Activated T-helper 17 cell treated with anti-CD3 and anti-CD28 coated beads, Interleukin-2, amount 50 U/mL, for 72 hours (primary cell): Measurements from ENCODE around the gene AVL9. TPM values are rescaled to one million over a fixed set of nuclear protein-coding genes. Genes with fewer than 3 reads are reported as not detected.
A peak's percentile ranks its signal among the peaks of the same experiment; 100 is the strongest.
"Not testable (repeated sequence)": the region's sequence is repeated elsewhere in the genome, so short reads cannot be mapped to it uniquely, and the experiment has no call there.

ENCODE experiments used
- ATAC-seq: fragments of 150-1000 bp; cut with Tn5 transposase; replicated peaks from 2 replicates; pipeline ENCODE4 v1.10.0; 2021; ENCODE audit warnings: mild to moderate bottlenecking, moderate library complexity
- H3K27ac Mint-ChIP-seq: one replicate; pipeline ENCODE4 v1.8.0; 2022; ENCODE audit warnings: mixed read lengths
- H3K27me3 Mint-ChIP-seq: one replicate; pipeline ENCODE4 v1.8.0; 2022; ENCODE audit warnings: mixed read lengths
- H3K36me3 Mint-ChIP-seq: one replicate; pipeline ENCODE4 v1.8.0; 2022; ENCODE audit warnings: low read depth, mild to moderate bottlenecking, mixed read lengths
- H3K4me1 Mint-ChIP-seq: one replicate; pipeline ENCODE4 v1.8.0; 2022; ENCODE audit warnings: mixed read lengths
- H3K4me3 Mint-ChIP-seq: one replicate; pipeline ENCODE4 v1.8.0; 2022; ENCODE audit warnings: mild to moderate bottlenecking, mixed read lengths
- H3K9me3 Mint-ChIP-seq: one replicate; pipeline ENCODE4 v1.8.0; 2022; ENCODE audit warnings: mixed read lengths
- total RNA-seq, 2 donors: library from RNA; stranded (reverse); gene quantifications; one replicate each; pipeline ENCODE4 v1.2.3, GENCODE V29; 2022

AVL9 gene
- total RNA-seq, 2 donors from 2014 or later = 46.1 to 48.1 TPM

- Mint-ChIP-seq H3K27ac (no peak overlapping the region), H3K9me3 (no peaks in the 10 kb centered on the region), H3K4me3 (no peak overlapping the region), H3K36me3 (no peaks in the 10 kb centered on the region), H3K4me1 (no peaks in the 10 kb centered on the region), H3K27me3 (no peaks in the 10 kb centered on the region)
- ATAC-seq = no peak
Observed at GRCh38 chr7:32477649-32477980, 17.7 kb upstream of the AVL9 start.

DNA sequence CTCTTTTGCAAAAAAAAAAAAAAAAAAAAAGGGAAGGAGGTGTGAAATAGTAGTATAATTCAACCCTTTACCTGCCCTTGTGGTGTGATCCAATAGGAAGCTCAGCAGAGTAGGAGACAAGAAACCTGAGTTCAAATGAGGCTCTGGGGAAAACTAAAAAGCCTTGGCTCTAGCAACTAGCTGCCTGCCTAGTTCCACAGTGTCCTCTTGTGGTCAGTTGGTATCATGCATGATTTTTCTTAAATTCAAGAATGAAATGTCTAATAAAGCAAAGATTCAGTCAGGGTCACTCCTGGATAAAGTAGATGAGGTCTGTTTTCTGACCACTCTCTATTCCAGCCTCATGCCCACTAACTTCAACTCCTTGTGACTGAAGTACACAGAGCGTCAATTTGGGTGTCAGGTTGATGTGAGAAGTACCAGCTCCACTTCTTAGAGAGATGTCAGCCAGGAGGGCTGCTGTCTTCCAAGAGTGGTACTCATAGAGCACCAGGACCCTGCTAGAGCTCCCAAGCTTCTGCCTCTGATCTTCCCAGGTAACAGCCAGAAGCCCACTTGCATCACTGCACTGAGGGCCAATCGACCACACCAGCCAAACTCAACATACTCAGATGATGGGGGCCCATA, 15.6 kb upstream of the AVL9 start:
- Mint-ChIP-seq H3K27ac (no peak overlapping the region), H3K4me1 (no peaks in the 10 kb centered on the region), H3K4me3 (no peak overlapping the region), H3K36me3 (no peaks in the 10 kb centered on the region), H3K9me3 (no peaks in the 10 kb centered on the region), H3K27me3 (no peaks in the 10 kb centered on the region)
- no peak for ATAC-seq

DNA sequence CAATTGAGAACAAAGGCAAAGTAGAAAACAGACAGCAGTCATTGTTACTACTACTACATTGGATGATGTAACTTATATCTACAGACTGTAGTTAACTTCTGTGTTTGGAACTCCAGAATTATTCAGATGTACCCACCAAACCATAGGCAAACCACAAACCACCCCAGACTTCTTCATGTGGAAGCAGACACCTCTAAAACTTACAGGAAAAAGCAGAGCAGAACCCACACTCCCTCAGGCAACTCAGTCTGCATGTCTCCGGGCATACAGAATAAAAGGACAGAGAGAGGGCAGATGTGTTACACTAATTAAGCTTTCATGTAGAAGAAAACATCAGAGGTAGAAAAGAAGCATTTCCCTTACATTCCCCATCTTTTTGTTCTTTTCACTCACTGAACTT, 14.1 kb upstream of the AVL9 start:
- Mint-ChIP-seq H3K36me3 (peaks cover 14% of the 10 kb centered on the region), H3K4me3 (no peak overlapping the region), H3K9me3 (no peaks in the 10 kb centered on the region), H3K4me1 (no peaks in the 10 kb centered on the region), H3K27me3 (no peaks in the 10 kb centered on the region), H3K27ac (no peak overlapping the region)
- no peak for ATAC-seq

DNA sequence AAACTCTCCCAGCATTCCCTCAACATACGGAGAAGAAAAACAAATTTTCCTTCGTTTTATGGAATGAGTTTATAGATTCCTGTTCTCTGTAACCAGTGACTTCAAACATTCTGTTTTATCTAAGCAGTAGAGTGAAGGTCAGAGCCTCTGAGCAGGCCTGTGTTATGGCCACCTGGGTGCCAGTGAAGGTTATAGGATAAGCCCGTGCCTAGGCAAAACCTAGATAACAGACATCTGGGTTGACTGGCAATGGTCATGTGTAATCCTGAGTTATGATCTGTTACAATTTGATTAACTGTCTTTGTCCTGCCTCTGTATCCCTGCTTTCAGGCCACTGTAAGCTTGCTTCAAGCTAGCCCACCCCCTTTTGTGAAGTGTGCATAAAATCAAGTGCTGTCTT, 13.4 kb upstream of the AVL9 start:
- Mint-ChIP-seq H3K27ac (no peak overlapping the region), H3K36me3 (peaks cover 21% of the 10 kb centered on the region), H3K27me3 (no peaks in the 10 kb centered on the region), H3K4me1 (no peaks in the 10 kb centered on the region), H3K4me3 (no peak overlapping the region), H3K9me3 (no peaks in the 10 kb centered on the region)
- no peak for ATAC-seq

GRCh38 chr7:32489788-32490126, 5.5 kb upstream of the AVL9 start:
- no peaks in the 10 kb centered on the region for H3K4me1 Mint-ChIP-seq
- H3K36me3 Mint-ChIP-seq = peaks cover 41% of the 10 kb centered on the region
- peak overlapping the region; percentile 83 for H3K4me3 Mint-ChIP-seq
- no peaks in the 10 kb centered on the region for H3K27me3 Mint-ChIP-seq
- H3K9me3 Mint-ChIP-seq = no peaks in the 10 kb centered on the region
- ATAC-seq = peak; percentile 36
- H3K27ac Mint-ChIP-seq = peak overlapping the region; percentile 86

DNA sequence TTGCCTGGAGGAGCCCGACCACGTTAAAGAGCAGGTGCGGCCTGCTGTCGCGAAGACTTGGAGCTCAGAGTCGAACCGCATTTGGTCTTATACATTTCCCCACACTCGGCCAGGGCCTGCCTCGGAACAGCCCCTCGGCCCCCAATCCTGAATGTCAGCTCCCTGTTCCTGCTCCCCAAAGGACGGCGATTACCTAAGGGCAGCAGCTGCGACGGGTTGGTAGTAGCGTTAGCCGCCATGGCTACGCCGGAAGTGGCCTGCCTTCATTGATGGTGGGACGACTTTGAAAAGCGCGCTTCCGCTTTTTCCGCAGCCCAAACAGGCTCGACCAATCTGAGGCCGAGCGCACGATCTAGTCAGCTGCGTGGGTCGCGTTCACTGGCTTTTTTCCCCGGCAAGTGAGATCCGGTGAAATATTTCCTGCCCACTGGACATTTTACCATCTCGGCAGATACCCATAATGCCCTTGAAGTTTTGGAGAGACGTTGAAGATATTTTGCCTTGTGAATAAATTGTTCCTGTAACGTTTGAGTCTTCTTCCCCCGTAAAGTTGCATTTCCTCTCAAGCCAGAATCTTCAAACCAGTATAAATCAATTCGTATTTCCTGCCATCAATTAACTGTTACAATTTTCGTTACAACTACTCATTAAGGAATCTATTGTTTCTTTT, 5.0 kb upstream of the AVL9 start, which contains the start of gene LSM5:
LSM5 (minus strand) TSS at position 254 of the 670 bp plus-strand sequence; CDS start at position 239, 15 bp downstream.
- Mint-ChIP-seq H3K4me3 (peak within 1 kb of the TSS; percentile 83), H3K36me3 (peaks cover 37% of the 10 kb centered on the region), H3K9me3 (no peaks in the 10 kb centered on the region), H3K27me3 (no peaks in the 10 kb centered on the region), H3K4me1 (no peaks in the 10 kb centered on the region), H3K27ac (peak within 1 kb of the TSS; percentile 86)
- peak; percentile 84 for ATAC-seq

DNA sequence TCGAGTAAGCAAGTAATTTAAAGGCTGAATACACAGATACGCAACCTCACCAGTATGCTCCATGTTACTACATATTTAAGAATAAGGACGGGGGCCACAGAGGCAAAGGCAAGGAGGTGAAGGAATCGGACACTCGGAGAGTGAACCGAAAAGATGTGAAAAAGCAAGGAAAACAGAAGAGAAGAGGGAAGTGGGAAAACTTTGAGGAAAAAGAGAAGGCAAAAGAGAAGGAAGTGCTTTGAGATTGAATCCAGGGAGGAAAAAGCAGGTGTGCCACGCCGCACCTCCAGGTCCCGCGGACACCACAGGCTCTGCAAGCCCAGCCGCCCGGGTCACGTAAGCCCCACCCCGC, 367 bp upstream of the AVL9 start:
- Mint-ChIP-seq H3K4me3 (peak overlapping the region; percentile 91), H3K4me1 (peaks cover 3% of the 10 kb centered on the region), H3K9me3 (no peaks in the 10 kb centered on the region), H3K27ac (peak overlapping the region; percentile 91), H3K27me3 (no peaks in the 10 kb centered on the region), H3K36me3 (peaks cover 32% of the 10 kb centered on the region)
- peak; percentile 3 for ATAC-seq

GRCh38 chr7:32496052-32496813, 944 bp downstream of the AVL9 start:
- peak overlapping the region; percentile 91 for H3K4me3 Mint-ChIP-seq
- peak overlapping the region; percentile 91 for H3K27ac Mint-ChIP-seq
- H3K4me1 Mint-ChIP-seq = peaks cover 14% of the 10 kb centered on the region
- peaks cover 46% of the 10 kb centered on the region for H3K36me3 Mint-ChIP-seq
- H3K9me3 Mint-ChIP-seq = no peaks in the 10 kb centered on the region
- ATAC-seq = no peak
- no peaks in the 10 kb centered on the region for H3K27me3 Mint-ChIP-seq

DNA sequence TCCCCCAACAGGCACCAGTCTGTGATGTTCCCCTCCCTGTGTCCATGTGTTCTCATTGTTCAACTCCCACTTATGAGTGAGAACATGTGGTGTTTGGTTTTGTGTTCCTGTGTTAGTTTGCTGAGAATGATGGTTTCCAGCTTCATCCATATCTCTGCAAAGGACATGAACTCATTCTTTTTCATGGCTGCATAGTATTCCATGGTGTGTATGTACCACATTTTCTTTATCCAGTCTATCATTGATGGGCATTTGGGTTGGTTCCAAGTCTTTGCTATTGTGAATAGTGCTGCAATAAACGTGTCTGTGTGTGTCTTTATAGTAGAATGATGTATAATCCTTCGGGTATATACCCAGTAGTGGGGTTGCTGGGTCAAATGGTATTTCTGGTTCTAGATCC, 4.5 kb downstream of the AVL9 start:
- H3K9me3 Mint-ChIP-seq, H3K27ac Mint-ChIP-seq, ATAC-seq, H3K27me3 Mint-ChIP-seq: not testable (repeated sequence)
- H3K4me3 Mint-ChIP-seq = peak overlapping the region; percentile 17
- H3K36me3 Mint-ChIP-seq = peaks cover 57% of the 10 kb centered on the region
- peaks cover 28% of the 10 kb centered on the region for H3K4me1 Mint-ChIP-seq

DNA sequence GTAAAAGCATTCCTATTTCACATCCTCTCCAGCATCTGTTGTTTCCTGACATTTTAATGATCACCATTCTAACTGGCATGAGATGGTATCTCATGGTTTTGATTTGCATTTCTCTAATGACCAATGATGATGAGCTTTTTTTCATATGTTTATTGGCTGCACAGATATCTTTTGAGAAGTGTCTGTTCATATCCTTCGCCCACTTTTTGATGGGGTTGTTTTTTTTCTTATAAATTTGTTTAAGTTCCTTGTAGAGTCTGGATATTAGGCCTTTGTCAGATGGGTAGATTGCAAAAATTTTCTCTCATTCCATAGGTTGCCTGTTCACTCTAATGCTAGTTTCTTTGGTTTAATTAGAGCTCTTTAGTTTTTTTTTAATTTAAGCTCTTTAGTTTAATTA, 4.9 kb downstream of the AVL9 start:
- Mint-ChIP-seq H3K36me3 (peaks cover 57% of the 10 kb centered on the region), H3K4me1 (peaks cover 28% of the 10 kb centered on the region)
- not testable (repeated sequence) for H3K4me3 Mint-ChIP-seq, H3K27me3 Mint-ChIP-seq, H3K9me3 Mint-ChIP-seq, ATAC-seq, H3K27ac Mint-ChIP-seq

- peak; percentile 48 for ATAC-seq
- Mint-ChIP-seq H3K9me3 (no peaks in the 10 kb centered on the region), H3K4me3 (peak overlapping the region; percentile 47), H3K4me1 (peaks cover 28% of the 10 kb centered on the region), H3K27ac (peak overlapping the region; percentile 83), H3K36me3 (peaks cover 49% of the 10 kb centered on the region), H3K27me3 (no peaks in the 10 kb centered on the region)
Observed at GRCh38 chr7:32500922-32501341, 5.6 kb downstream of the AVL9 start.

- H3K27me3 Mint-ChIP-seq = no peaks in the 10 kb centered on the region
- peak overlapping the region; percentile 83 for H3K27ac Mint-ChIP-seq
- peaks cover 33% of the 10 kb centered on the region for H3K4me1 Mint-ChIP-seq
- peak overlapping the region; percentile 47 for H3K4me3 Mint-ChIP-seq
- no peaks in the 10 kb centered on the region for H3K9me3 Mint-ChIP-seq
- peak; percentile 24 for ATAC-seq
- H3K36me3 Mint-ChIP-seq = peaks cover 49% of the 10 kb centered on the region
Observed at GRCh38 chr7:32501522-32501921, 6.2 kb downstream of the AVL9 start.

GRCh38 chr7:32502728-32503127, 7.4 kb downstream of the AVL9 start:
- H3K9me3 Mint-ChIP-seq = no peaks in the 10 kb centered on the region
- H3K4me3 Mint-ChIP-seq = peak overlapping the region; percentile 55
- H3K27ac Mint-ChIP-seq = peak overlapping the region; percentile 79
- H3K4me1 Mint-ChIP-seq = peaks cover 42% of the 10 kb centered on the region
- H3K36me3 Mint-ChIP-seq = peaks cover 47% of the 10 kb centered on the region
- peak; percentile 73 for ATAC-seq
- no peaks in the 10 kb centered on the region for H3K27me3 Mint-ChIP-seq

GRCh38 chr7:32506266-32507054, 11.2 kb downstream of the AVL9 start:
- Mint-ChIP-seq H3K4me1 (peaks cover 40% of the 10 kb centered on the region), H3K27me3 (no peaks in the 10 kb centered on the region), H3K36me3 (peaks cover 30% of the 10 kb centered on the region), H3K27ac (peak overlapping the region; percentile 90), H3K4me3 (peak overlapping the region; percentile 35), H3K9me3 (no peaks in the 10 kb centered on the region)
- ATAC-seq = peak; percentile 94
